Lung (tissue), 12 donors: ENCODE results near the gene LAMA3. TPM values are rescaled to one million over a fixed set of nuclear protein-coding genes. Genes with fewer than 3 reads are reported as not detected.

Experiments
- ATAC-seq: fragments of 200-7000 bp; cut with Tn5 transposase; one replicate; pipeline ENCODE4 v1.9.1; 2020; ENCODE audit warnings: moderate number of reproducible peaks; ENCODE audit not compliant: insufficient read depth, low FRiP score
- DNase-seq, 3 donors: peaks; one replicate each; pipeline ENCODE4 v3.0.0-alpha.2; 2013 to 2017
- H3K27ac ChIP-seq, 2 donors: one replicate each; pipeline ENCODE4 v1.5.1; 2013; ENCODE audit warnings: mild to moderate bottlenecking in 2 of 2, moderate library complexity in 2 of 2, control low read depth in 1 of 2, inconsistent platforms in 1 of 2, low read depth in 1 of 2, low read length in 1 of 2
- H3K27me3 ChIP-seq, 3 donors: one replicate each; pipeline ENCODE4 v1.5.1; 2013; ENCODE audit warnings: low read length in 2 of 3; ENCODE audit not compliant: control insufficient read depth in 3 of 3, insufficient read depth in 3 of 3
- H3K36me3 ChIP-seq, 4 donors: one replicate each; pipeline ENCODE4 v1.5.1; 2013; ENCODE audit warnings: low read length in 4 of 4, mild to moderate bottlenecking in 1 of 4, moderate library complexity in 1 of 4; ENCODE audit not compliant: control insufficient read depth in 4 of 4, insufficient read depth in 4 of 4
- H3K4me1 ChIP-seq, 5 donors: one replicate each; pipeline ENCODE4 v1.5.1; 2013; ENCODE audit warnings: low read length in 5 of 5, mild to moderate bottlenecking in 2 of 5, moderate library complexity in 1 of 5; ENCODE audit not compliant: control insufficient read depth in 5 of 5, insufficient read depth in 5 of 5
- H3K4me3 ChIP-seq: one replicate; pipeline ENCODE4 v1.5.1; 2013; ENCODE audit warnings: mild to moderate bottlenecking, control low read depth, moderate library complexity
- H3K9ac ChIP-seq, 2 donors: one replicate each; pipeline ENCODE4 v1.5.1; 2013; ENCODE audit warnings: low read length in 2 of 2, control low read depth in 1 of 2; ENCODE audit not compliant: insufficient read depth in 1 of 2
- H3K9me3 ChIP-seq, 4 donors: one replicate each; pipeline ENCODE4 v1.5.1; 2013; ENCODE audit warnings: low read length in 3 of 4, mild to moderate bottlenecking in 1 of 4, moderate library complexity in 1 of 4; ENCODE audit not compliant: control insufficient read depth in 4 of 4, insufficient read depth in 3 of 4
- WGBS, 2 donors: extraction: QIAGEN DNeasy Blood & Tissue Kit; methylation state at CpG; one replicate each; pipeline ENCODE4 v1.1.7; 2013; 5-methylcytosine and 5-hydroxymethylcytosine counted together
- polyA plus RNA-seq, 2 donors: library from polyadenylated mRNA; stranded (reverse); fragments of 200-250 nt; gene quantifications; one replicate each; pipeline ENCODE4 v1.2.1, GENCODE V29; 2013
- total RNA-seq, 2 donors: library from RNA; depleted of rRNA in 1 of 2; stranded (reverse); fragments of >200 nt in 1 of 2; gene quantifications; one replicate each; pipeline ENCODE4 v1.2.1, GENCODE V29; 2014 to 2021
- TF ChIP-seq, protein P1 (sequence below): IDR thresholded peaks from 2 replicates; pipeline ENCODE4 v1.5.1; 2012; ENCODE audit warnings: mild to moderate bottlenecking; ENCODE audit errors: control extremely low read depth, extremely low read depth
- donor health status: control.
- donor health status: control.
- donor health status: Bipolar disorder and iron deficiency.
- donor health status: healthy.
- donor health status: DM: yes; HTN: yes; CAD: no.

Gene LAMA3
- total and polyA plus RNA-seq, 4 donors, result 14.1 to 110 (median 51.9) TPM

GRCh38 chr18:23864624-23865023 lies 175.4 kb downstream of the LAMA3 start:
- no peak overlapping the region for H3K9ac ChIP-seq
- H3K4me1 ChIP-seq, result no peaks in the 10 kb centered on the region
- H3K27ac ChIP-seq, result no peak overlapping the region
- TF ChIP-seq, protein P1, sequence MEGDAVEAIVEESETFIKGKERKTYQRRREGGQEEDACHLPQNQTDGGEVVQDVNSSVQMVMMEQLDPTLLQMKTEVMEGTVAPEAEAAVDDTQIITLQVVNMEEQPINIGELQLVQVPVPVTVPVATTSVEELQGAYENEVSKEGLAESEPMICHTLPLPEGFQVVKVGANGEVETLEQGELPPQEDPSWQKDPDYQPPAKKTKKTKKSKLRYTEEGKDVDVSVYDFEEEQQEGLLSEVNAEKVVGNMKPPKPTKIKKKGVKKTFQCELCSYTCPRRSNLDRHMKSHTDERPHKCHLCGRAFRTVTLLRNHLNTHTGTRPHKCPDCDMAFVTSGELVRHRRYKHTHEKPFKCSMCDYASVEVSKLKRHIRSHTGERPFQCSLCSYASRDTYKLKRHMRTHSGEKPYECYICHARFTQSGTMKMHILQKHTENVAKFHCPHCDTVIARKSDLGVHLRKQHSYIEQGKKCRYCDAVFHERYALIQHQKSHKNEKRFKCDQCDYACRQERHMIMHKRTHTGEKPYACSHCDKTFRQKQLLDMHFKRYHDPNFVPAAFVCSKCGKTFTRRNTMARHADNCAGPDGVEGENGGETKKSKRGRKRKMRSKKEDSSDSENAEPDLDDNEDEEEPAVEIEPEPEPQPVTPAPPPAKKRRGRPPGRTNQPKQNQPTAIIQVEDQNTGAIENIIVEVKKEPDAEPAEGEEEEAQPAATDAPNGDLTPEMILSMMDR, result no peak
- DNase-seq (no peak), ATAC-seq (no peak)
- 58 to 64% methylated on average over 4 of the region's 4 CpGs for WGBS, 2 donors
- peaks cover 0 to 2% (median 0%) of the 10 kb centered on the region in 3 donors for H3K27me3 ChIP-seq
- H3K4me3 ChIP-seq, result no peak overlapping the region
- H3K9me3 ChIP-seq, result no peaks in the 10 kb centered on the region
- H3K36me3 ChIP-seq, result no peaks in the 10 kb centered on the region

GRCh38 chr18:23867006-23867405 lies 177.8 kb downstream of the LAMA3 start:
- H3K27ac ChIP-seq, result no peak overlapping the region
- TF ChIP-seq, protein P1, result no peak
- H3K9me3 ChIP-seq, result no peaks in the 10 kb centered on the region
- no peaks in the 10 kb centered on the region for H3K4me1 ChIP-seq
- DNase-seq (no peak), ATAC-seq (no peak)
- 56 to 69% methylated on average over 5 of the region's 5 CpGs for WGBS, 2 donors
- no peak overlapping the region for H3K4me3 ChIP-seq
- no peaks in the 10 kb centered on the region for H3K36me3 ChIP-seq
- H3K27me3 ChIP-seq, result peaks cover 0 to 2% (median 0%) of the 10 kb centered on the region in 3 donors
- H3K9ac ChIP-seq, result no peak overlapping the region

DNA sequence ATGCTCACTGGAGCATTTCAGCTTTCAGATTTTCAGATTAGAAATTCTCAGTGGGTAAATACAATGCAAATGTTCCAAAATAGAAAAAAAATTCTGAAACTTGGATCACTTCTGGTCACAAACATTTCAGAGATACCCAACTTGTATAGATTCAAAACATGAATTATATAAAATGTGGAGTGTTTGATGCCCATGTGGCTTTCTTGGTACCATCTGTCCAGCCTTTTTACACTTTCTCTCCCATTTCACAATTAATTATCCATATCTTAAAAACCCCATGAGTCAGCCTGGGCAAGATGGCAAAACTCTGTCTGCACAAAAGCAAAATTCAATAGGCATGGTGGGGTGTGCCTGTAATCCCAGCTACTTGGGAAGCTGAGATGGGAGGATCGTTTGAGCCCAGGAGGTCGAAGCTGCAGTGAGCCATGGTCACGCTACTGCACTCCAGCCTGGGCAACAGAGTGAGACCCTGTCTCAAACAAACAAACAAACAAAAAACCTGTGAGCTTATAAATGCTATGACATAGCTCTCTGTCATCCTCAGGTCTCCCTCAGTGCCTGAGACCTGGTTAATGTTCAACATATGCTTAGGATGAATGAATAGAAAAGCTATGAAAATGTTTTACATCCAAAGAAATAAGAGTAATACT lies 179.0 kb downstream of the LAMA3 start:
- Histone ChIP-seq H3K36me3 (no peaks in the 10 kb centered on the region), H3K4me3 (no peak overlapping the region), H3K27me3 (peaks cover 0 to 8% (median 4%) of the 10 kb centered on the region in 3 donors), H3K27ac (no peak overlapping the region), H3K4me1 (no peaks in the 10 kb centered on the region), H3K9me3 (no peaks in the 10 kb centered on the region), H3K9ac (no peak overlapping the region)
- WGBS, 2 donors, result 95 to 96% methylated on average over 3 of the region's 3 CpGs
- TF ChIP-seq, protein P1, result no peak
- no peak for DNase-seq
- no peak for ATAC-seq
